ENCODE results near the gene ATF7. TPM values are rescaled to one million over a fixed set of nuclear protein-coding genes. Genes with fewer than 3 reads are reported as not detected.
A peak's percentile ranks its signal among the peaks of the same experiment; 100 is the strongest.

The ATF7 gene
- total and polyA plus RNA-seq, 2 donors (not counting 3 experiments of a cell fraction or from before 2014, with no cell fraction given): 36.0 to 68.5 TPM

DNA sequence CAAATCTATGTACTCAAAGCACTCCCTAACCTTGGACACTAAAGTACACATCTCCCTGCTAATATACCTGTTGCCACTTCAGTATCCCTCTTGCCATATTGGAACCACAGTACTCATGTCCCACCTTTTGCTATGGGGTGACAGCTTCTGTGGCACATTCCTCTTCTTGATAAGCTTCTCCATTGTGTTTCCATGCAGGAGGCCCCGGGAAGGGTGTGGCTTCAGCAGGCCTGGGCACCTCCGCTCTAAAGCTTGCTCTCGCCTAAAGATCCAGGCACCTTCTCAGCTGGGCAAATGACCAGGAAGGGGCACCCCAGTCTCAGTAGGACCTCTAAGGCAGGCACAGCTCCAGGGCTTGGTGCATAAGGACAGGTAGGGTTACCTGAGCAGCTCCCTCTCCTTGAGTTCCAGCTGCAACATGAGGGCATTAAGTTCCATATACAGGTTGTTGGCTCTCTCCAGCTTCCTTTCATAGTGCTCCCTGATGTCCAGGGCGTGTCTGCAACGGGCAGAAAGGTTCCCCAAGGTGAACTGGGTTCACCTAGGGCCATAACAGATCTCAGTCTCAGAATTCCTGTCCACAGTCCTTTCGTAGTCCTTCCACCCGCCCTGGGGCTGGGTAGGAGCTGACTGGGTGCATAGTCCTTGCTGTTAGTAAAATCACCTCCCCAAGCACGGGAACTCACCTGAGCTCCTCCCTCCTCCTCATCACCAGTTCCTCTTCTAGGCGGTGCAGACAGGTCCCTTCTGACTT lies 142.8 kb downstream of the ATF7 start:
- dilution Hi-C loops (cut with MboI; ENCODE audit: extremely low pct_ligation_motif_present, low sequenced_read_pairs): no loop called here
- peaks cover 24 to 64% of the 10 kb centered on the region in 2 experiments for H3K36me3 ChIP-seq (ENCODE audit: control insufficient read depth in 2 of 2, extremely low read depth in 1 of 2, insufficient read depth in 2 of 2, low read length in 2 of 2)
- no peak for FAIRE-seq

More for the DNA sequence above, 142.8 kb downstream of the ATF7 start:
- Histone ChIP-seq H4K20me1 (replicated peaks; ENCODE audit: control insufficient read depth, extremely low read depth, insufficient read depth, low read length) (no peaks in the 10 kb centered on the region), H3K4me3 (replicated peaks in 1 of 3; ENCODE audit: insufficient read depth in 1 of 3, low read depth in 1 of 3, low read length in 3 of 3) (no peak overlapping the region), H3K79me2 (ENCODE audit: control insufficient read depth, insufficient read depth, low read length) (no peaks in the 10 kb centered on the region), H3K9me3 (replicated peaks; ENCODE audit: control insufficient read depth, insufficient read depth, low read length) (no peaks in the 10 kb centered on the region), H3K27me3 (ENCODE audit: control insufficient read depth in 2 of 2, insufficient read depth in 2 of 2, low read length in 2 of 2) (no peaks in the 10 kb centered on the region), H3K9ac (replicated peaks; ENCODE audit: extremely low read depth, insufficient read depth, low read length) (no peak overlapping the region), H3K4me1 (ENCODE audit: control insufficient read depth, extremely low read depth, insufficient read depth, low read length) (no peaks in the 10 kb centered on the region), H3K27ac (ENCODE audit: insufficient read depth, low read depth, low read length) (no peak overlapping the region), H2AFZ (ENCODE audit: low read depth, low read length) (no peak overlapping the region), H3K4me2 (ENCODE audit: insufficient read depth, low read length) (no peak overlapping the region), H3K9me1 (replicated peaks; ENCODE audit: control insufficient read depth, extremely low read depth, insufficient read depth, low read length) (no peaks in the 10 kb centered on the region)
- intact Hi-C loops (cut with micrococcal nuclease): loop anchor here (2.0 kb wide), 1 partner anchor 25 kb away; no protein-coding TSS in a partner anchor
- ChIA-PET POLR2A (no interaction called here), CTCF (interaction anchor here (0.8 to 3.6 kb wide), 2 partner anchors 9 to 25 kb away, joined by 3 to 32 read pairs; no protein-coding TSS in a partner anchor)
- no TSS peak for BruUV-seq (replicated peaks)
- TF ChIP-seq, protein P1, sequence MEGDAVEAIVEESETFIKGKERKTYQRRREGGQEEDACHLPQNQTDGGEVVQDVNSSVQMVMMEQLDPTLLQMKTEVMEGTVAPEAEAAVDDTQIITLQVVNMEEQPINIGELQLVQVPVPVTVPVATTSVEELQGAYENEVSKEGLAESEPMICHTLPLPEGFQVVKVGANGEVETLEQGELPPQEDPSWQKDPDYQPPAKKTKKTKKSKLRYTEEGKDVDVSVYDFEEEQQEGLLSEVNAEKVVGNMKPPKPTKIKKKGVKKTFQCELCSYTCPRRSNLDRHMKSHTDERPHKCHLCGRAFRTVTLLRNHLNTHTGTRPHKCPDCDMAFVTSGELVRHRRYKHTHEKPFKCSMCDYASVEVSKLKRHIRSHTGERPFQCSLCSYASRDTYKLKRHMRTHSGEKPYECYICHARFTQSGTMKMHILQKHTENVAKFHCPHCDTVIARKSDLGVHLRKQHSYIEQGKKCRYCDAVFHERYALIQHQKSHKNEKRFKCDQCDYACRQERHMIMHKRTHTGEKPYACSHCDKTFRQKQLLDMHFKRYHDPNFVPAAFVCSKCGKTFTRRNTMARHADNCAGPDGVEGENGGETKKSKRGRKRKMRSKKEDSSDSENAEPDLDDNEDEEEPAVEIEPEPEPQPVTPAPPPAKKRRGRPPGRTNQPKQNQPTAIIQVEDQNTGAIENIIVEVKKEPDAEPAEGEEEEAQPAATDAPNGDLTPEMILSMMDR (IDR thresholded peaks at IDR 0.05; ENCODE audit: extremely low read depth in 1 of 2, insufficient read depth in 1 of 2, low read depth in 1 of 2, low read length in 2 of 2): no peak
- TF ChIP-seq JUN (IDR thresholded peaks at IDR 0.05; ENCODE audit: borderline replicate concordance, insufficient read depth, insufficient read length, low read depth): no peak
- no peak for TF ChIP-seq GATA2 (IDR thresholded peaks at IDR 0.05; ENCODE audit: insufficient read depth, insufficient read length, low read depth, low read length)
- TF ChIP-seq FOS (IDR thresholded peaks at IDR 0.05; ENCODE audit: borderline replicate concordance, insufficient read depth, low read length): no peak
- no peak for TF ChIP-seq EZH2 (IDR thresholded peaks at IDR 0.05; ENCODE audit: borderline replicate concordance, low read depth, low read length, severe bottlenecking)
- no peak for TF ChIP-seq MYC (IDR thresholded peaks at IDR 0.05; ENCODE audit: low read depth, low read length)
- TF ChIP-seq, protein P2, sequence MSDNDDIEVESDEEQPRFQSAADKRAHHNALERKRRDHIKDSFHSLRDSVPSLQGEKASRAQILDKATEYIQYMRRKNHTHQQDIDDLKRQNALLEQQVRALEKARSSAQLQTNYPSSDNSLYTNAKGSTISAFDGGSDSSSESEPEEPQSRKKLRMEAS (IDR thresholded peaks at IDR 0.05; ENCODE audit: insufficient read depth, insufficient read length): no peak
- TF ChIP-seq POLR2A (IDR thresholded peaks at IDR 0.05; ENCODE audit: low read depth, low read length): peak; percentile 80
- TF ChIP-seq POLR2AphosphoS5 (IDR thresholded peaks at IDR 0.05; ENCODE audit: insufficient read depth, low read depth, low read length): peak; percentile 19
- DNase-seq (ENCODE audit: low read depth, low spot score): no peak
